ENCODE results near the gene LRRC75A. TPM values are rescaled to one million over a fixed set of nuclear protein-coding genes. Genes with fewer than 3 reads are reported as not detected.

LRRC75A gene
- total RNA-seq, 2 donors from 2014 or later: 5.2 to 25.8 TPM

GRCh38 chr17:16425698-16426659, 66.0 kb downstream of the LRRC75A start:
- DNase-seq (ENCODE audit: low spot score): no peak
- H3K9me3 ChIP-seq: no peaks in the 10 kb centered on the region
- intact Hi-C loops (cut with DNase I): no loop called here
- H3K27ac ChIP-seq: no peak overlapping the region
- H3K4me1 ChIP-seq (replicated peaks): no peaks in the 10 kb centered on the region
- TF ChIP-seq POLR2AphosphoS5 (IDR thresholded peaks at IDR 0.05) (no peak), POLR2A (IDR thresholded peaks at IDR 0.05) (no peak)
- no peak overlapping the region for H3K4me3 ChIP-seq
- H3K36me3 ChIP-seq: no peaks in the 10 kb centered on the region
- no peaks in the 10 kb centered on the region for H3K27me3 ChIP-seq (replicated peaks; ENCODE audit: insufficient read depth)
- WGBS: 82% methylated on average over 19 of the region's 20 CpGs

GRCh38 chr17:16425202-16425601, 66.8 kb downstream of the LRRC75A start:
- TF ChIP-seq CTCF (IDR thresholded peaks at IDR 0.05): no peak
- no peak for TF ChIP-seq POLR2A (IDR thresholded peaks at IDR 0.05)
- TF ChIP-seq POLR2AphosphoS5 (IDR thresholded peaks at IDR 0.05): no peak
- no peaks in the 10 kb centered on the region for H3K36me3 ChIP-seq
- H3K27me3 ChIP-seq (replicated peaks; ENCODE audit: insufficient read depth): no peaks in the 10 kb centered on the region
- no peak overlapping the region for H3K27ac ChIP-seq
- no peaks in the 10 kb centered on the region for H3K9me3 ChIP-seq
- no peak for DNase-seq (ENCODE audit: low spot score)
- no peaks in the 10 kb centered on the region for H3K4me1 ChIP-seq (replicated peaks)
- 63% methylated on average over 6 of the region's 6 CpGs for WGBS
- H3K4me3 ChIP-seq: no peak overlapping the region
- intact Hi-C loops (cut with DNase I): no loop called here

GRCh38 chr17:16423226-16423872, 68.6 kb downstream of the LRRC75A start:
- no peaks in the 10 kb centered on the region for H3K4me1 ChIP-seq (replicated peaks)
- no peak overlapping the region for H3K27ac ChIP-seq
- H3K4me3 ChIP-seq: no peak overlapping the region
- H3K36me3 ChIP-seq: no peaks in the 10 kb centered on the region
- WGBS: 90% methylated on average over 5 of the region's 10 CpGs
- intact Hi-C loops (cut with DNase I): no loop called here
- TF ChIP-seq POLR2AphosphoS5 (IDR thresholded peaks at IDR 0.05) (no peak), CTCF (IDR thresholded peaks at IDR 0.05) (no peak), POLR2A (IDR thresholded peaks at IDR 0.05) (no peak)
- DNase-seq (ENCODE audit: low spot score): no peak
- no peaks in the 10 kb centered on the region for H3K27me3 ChIP-seq (replicated peaks; ENCODE audit: insufficient read depth)
- H3K9me3 ChIP-seq: no peaks in the 10 kb centered on the region

- H3K4me1 ChIP-seq (replicated peaks): no peaks in the 10 kb centered on the region
- no peak overlapping the region for H3K4me3 ChIP-seq
- no peak for DNase-seq (ENCODE audit: low spot score)
- 75% methylated on average over 7 of the region's 7 CpGs for WGBS
- intact Hi-C loops (cut with DNase I): no loop called here
- TF ChIP-seq POLR2A (IDR thresholded peaks at IDR 0.05) (no peak), POLR2AphosphoS5 (IDR thresholded peaks at IDR 0.05) (no peak), CTCF (IDR thresholded peaks at IDR 0.05) (no peak)
- H3K9me3 ChIP-seq: no peaks in the 10 kb centered on the region
- no peaks in the 10 kb centered on the region for H3K27me3 ChIP-seq (replicated peaks; ENCODE audit: insufficient read depth)
- H3K36me3 ChIP-seq: no peaks in the 10 kb centered on the region
- H3K27ac ChIP-seq: no peak overlapping the region
Observed at GRCh38 chr17:16422416-16422815, 69.6 kb downstream of the LRRC75A start.

GRCh38 chr17:16419929-16420271, 72.1 kb downstream of the LRRC75A start:
- H3K27me3 ChIP-seq (replicated peaks; ENCODE audit: insufficient read depth): no peaks in the 10 kb centered on the region
- 73% methylated on average over 10 of the region's 10 CpGs for WGBS
- no peaks in the 10 kb centered on the region for H3K4me1 ChIP-seq (replicated peaks)
- H3K9me3 ChIP-seq: no peaks in the 10 kb centered on the region
- H3K36me3 ChIP-seq: no peaks in the 10 kb centered on the region
- H3K27ac ChIP-seq: peak overlapping the region; percentile 42 to 51
- TF ChIP-seq CTCF (IDR thresholded peaks at IDR 0.05) (no peak), POLR2A (IDR thresholded peaks at IDR 0.05) (no peak), POLR2AphosphoS5 (IDR thresholded peaks at IDR 0.05) (no peak)
- no peak overlapping the region for H3K4me3 ChIP-seq
- DNase-seq (ENCODE audit: low spot score): no peak
- intact Hi-C loops (cut with DNase I): no loop called here

All from prostate gland (tissue), 2 donors.